ENCODE results near the gene USP34.

Gene USP34

DNA sequence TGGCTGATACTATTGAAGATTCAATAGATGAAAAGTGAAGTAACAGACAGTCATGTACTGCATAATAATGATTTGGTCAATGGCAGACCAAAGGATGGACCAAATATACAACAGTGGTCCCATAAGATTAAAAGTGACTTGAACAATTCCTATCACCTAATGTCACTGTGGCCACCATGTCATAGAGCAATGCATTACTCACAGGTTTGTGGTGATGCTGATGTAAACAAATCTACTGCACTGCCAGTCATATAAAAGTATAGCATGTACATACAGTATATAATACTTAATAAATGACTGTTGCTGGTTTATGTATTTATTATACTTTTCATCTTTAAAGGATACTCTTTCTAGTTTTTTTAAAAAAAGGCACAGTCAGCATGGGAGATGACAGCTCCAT, 99.9 kb downstream of the USP34 start:
- no peak for DNase-seq

DNA sequence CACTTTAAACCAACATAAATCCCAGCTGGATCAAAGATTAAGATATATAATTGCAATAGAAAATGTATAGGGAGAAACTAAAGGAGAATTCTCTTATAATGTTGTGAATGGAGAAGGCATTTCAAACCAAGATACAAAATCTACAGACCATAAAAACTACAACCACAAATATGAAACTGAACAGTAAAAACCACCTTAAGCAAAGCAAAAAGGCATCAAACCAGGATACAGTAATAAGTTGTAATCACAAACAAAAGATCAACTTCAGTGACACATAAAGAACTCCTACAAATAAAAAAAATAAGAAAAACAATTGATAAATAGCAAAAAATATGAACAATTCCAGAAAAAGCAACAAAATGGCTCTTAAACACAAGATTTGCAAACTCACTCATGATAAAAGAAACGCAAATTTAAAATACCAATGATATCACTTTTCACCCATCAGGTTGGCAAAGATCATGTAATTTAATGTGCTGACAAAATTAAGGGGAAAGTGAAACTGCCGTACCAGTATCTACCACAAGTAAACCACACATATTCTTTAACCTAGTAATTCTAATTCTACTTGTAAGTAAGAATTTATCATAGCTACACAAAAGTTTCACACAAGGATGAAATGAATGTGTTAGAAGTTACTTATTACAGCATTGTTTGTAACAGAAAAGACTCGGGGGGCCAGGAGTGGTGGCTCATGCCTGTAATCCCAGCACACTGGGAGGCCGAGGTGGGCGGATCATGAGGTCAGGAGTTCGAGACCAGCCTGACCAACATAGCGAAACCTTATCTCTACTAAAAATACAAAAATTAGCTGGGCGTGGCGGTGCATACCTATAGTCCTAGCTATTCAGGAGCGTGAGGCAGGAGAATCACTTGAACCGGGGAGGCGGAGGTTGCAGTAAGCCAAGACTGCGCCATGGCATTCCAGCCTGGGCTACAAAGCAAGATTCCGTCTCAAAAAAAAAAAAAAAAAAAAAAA, 101.9 kb downstream of the USP34 start:
- DNase-seq, result no peak

GRCh38 chr2:61367177-61367576, 103.7 kb downstream of the USP34 start:
- no peak for DNase-seq

- DNase-seq, result no peak
Measured at GRCh38 chr2:61363580-61363979, 107.3 kb downstream of the USP34 start.

DNA sequence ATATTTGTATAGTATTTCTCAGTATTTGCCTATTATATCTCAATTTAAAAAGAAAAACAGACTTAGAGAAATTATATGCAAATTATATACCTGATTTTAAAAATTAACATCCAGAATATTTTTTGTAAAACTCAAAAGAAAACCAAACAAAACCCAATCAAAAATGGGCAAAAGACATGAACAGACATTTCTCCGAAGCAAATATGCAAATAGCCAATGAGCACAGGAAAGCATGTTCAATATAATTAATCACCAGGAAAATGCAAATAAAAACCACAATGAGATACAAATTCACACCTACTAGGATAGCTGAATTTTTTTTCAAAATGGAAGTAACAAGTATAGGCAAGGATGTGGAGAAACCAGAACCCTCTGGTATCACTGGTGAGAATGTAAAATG, 108.0 kb downstream of the USP34 start:
- no peak for DNase-seq

DNA sequence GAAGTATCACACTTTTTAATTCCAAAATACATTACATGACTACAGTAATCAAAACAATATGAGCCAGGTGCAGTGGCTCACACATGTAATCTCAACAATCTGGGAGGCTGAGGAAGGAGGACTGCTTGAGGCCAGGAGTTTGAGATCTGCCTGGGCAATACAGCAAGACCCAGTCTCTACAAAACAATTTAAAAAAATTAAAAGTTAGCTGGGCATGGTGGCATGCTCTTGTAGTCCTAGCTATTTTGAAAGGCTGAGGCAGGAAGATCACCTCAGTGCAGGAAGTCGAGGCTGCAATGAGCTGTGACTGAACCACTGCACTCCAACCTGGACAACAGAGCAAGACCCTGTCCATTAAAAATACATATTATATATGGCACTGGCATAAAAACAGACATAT, 109.8 kb downstream of the USP34 start:
- no peak for DNase-seq

DNA sequence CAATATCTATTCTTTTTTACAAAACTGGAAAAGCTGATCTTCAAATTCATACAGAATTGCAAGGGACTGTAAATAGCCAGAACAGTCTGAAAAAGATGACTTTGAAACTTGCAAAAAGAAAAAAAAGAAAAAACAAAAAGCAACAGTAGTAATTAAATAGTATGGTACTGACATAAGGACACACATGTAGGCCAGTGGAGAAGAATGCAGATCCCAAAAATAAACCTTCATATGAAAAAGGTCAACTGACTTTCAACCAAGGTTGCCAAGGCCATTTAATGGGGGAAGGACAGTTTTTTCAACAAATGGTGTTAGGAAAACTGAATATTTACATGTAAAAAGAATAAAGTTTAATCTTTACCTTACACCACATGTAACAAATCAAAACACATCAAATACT, 111.8 kb downstream of the USP34 start:
- DNase-seq, result no peak

DNA sequence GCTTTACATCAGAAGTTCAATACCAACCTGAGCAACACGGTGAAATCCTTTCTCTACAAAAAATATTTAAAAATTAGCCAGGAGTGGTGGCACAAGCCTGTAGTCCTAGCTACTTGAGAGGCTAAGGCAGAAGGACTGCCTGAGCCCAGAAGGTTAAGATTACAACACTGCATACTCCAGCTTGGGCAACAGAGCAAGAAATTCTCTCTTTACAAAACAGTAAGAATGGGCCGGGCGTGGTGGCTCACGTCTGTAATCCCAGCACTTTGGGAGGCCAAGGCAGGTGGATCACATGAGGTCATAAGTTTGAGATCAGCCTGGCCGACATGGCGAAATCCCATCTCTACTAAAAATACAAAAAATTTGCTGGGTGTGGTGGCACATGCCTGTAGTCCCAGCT, 113.2 kb downstream of the USP34 start:
- no peak for DNase-seq

DNA sequence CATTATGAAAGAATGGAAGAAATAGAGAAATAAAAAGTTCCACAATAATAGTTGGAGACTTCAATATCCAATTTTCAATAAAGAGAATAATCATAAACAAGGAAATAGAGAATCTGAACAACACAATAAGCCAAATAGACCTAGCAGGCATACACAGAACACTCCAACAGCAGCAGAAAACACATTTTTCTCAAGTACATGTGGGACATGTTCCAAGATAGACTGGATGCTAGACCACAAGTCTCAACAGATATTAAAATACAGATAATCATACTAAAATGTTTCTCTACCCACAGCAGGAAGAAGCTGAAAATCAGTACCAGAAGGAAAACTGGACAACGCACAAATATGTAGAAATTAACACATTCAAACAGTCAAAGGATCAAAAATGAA, 113.9 kb downstream of the USP34 start:
- no peak for DNase-seq

DNA sequence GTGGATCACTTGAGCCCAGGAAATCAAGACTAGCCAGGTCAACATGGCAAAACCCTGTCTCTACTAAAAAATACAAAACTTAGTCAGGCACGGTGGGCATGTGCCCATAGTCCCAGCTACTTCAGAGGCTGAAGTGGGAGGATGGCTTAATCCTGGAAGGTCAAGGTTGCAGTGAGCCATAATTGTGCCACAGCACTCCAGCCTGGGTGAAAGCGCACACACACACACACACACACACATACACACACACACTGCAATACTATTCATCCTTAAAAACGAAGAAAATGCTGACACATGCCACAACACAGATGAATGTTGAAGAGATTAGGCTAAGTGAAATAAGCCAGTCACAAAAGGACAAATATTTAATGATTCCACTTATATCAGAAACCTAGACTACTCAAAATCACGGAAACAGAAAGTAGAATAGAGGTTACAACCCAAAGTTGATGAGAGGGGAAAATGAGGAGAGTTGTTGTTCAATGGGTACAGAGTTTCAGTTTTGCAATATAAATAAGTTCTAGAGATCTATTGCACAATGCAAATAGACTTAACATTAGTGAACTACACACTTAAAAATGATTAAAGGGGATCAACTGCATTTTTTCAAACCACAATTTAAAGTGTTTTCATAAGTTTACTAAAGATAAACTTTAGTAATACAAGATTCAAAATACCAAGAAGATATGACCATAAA, 114.5 kb downstream of the USP34 start:
- DNase-seq, result no peak

- DNase-seq, result no peak
Measured at GRCh38 chr2:61354543-61355197, 116.2 kb downstream of the USP34 start.

GRCh38 chr2:61353909-61354308, 117.0 kb downstream of the USP34 start:
- DNase-seq, result no peak

GRCh38 chr2:61350777-61351176, 120.1 kb downstream of the USP34 start:
- DNase-seq, result no peak

DNA sequence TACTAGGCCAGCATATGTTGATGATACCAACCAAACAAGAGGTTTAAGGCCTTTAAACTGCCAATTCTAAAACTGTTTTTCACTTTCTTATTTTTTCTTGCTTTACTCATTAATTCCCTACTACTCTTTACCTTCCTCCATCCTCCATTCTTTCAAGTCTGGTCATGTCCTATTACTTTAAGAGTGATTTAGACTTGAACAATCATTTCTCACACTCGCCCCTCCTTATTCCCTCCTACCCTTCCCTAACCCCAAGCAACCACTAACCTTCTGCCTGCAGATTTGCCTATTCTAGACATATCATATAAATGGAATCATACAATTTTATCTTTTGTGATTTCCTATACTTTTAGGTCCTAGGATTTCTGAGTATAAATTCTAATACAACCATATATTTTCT, 127.7 kb downstream of the USP34 start:
- no peak for DNase-seq

GRCh38 chr2:61340242-61340641, 130.6 kb downstream of the USP34 start:
- DNase-seq, result no peak

DNA sequence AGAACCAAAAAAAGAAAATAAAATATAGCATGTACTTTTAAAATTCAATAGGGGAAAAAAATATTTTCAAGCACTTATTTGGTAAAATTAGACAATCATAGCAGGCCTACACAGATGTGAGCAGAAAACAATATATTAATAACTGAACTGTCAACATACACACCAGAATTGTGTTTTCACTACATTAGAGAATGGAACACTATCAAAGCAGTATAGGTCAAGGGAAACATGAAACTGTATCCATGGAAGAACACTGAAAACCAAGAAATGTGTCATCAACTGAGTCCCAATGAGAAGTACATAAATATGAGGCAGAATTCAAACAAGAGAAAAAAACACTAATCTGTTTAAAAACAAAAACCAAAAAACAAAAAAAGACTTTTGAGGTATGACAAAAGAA, 132.4 kb downstream of the USP34 start:
- no peak for DNase-seq

- no peak for DNase-seq
Measured at GRCh38 chr2:61335187-61335586, 135.7 kb downstream of the USP34 start.

- no peak for DNase-seq
Measured at GRCh38 chr2:61334466-61334865, 136.4 kb downstream of the USP34 start.

- no peak for DNase-seq
Measured at GRCh38 chr2:61328707-61329251, 142.1 kb downstream of the USP34 start.

GRCh38 chr2:61327173-61327572, 143.7 kb downstream of the USP34 start:
- DNase-seq, result no peak

GRCh38 chr2:61326423-61326822, 144.5 kb downstream of the USP34 start:
- DNase-seq, result no peak

- no peak for DNase-seq
Measured at GRCh38 chr2:61320181-61320580, 150.7 kb downstream of the USP34 start.

DNA sequence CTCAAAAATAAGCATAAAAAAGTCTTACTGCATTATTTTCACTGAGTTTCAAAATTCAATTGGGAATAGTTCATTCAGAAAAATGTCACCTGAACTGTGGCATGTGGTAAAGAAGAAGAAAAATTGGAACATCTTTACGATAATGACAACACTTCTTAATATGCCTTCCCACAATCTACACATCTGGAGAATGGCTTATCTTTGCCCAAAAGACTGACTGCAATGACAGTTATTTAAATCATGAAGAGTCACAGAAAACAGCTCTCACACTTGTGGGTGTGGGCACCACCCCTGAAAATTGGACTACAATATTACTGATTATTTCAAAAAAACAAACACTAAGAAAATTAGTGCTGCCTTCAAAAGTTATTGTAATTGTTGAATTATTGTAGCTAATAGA, 152.3 kb downstream of the USP34 start:
- DNase-seq, result no peak
